ENCODE measurements around the gene CDCP1.
"Not testable (repeated sequence)": the region's sequence is repeated elsewhere in the genome, so short reads cannot be mapped to it uniquely, and the experiment has no call there.

CDCP1 gene

DNA sequence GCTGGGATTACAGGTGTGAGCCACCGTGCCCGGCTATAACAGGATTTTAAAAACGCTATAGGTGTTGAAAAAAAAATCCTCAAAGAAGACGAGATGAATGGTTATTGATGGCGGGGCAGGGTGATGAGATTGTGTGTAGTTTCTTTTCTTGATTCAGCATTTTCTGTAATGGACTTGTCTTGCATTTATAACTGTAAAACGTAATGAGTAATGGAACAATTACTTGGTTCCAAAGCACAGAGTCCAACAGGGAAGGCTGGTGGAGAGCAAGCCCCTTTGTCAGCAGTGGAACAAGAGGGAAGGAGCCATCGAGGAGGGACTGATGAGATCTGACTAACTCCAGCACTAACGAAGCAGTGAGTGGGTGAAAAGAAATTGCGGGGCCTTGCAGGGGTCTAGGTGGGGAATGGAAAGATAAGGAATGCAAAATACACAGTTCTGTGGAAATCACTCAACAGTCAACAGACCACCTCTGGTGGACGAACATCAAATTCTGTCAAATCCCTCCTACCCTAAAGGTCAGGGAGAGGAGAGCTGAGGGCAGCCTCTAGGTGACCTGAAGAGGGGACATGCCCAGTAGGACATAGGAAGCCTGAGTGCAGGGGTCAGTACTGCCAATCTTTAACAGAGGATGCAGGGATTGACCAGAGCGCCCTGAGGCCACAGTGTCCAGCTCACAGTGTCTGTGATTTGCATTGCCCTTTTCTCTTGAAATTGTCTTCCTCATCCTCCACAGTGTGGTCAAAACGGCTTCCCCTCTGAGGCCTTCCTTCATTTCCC lies 23.1 kb upstream of the CDCP1 start:
- DNase-seq = no peak

DNA sequence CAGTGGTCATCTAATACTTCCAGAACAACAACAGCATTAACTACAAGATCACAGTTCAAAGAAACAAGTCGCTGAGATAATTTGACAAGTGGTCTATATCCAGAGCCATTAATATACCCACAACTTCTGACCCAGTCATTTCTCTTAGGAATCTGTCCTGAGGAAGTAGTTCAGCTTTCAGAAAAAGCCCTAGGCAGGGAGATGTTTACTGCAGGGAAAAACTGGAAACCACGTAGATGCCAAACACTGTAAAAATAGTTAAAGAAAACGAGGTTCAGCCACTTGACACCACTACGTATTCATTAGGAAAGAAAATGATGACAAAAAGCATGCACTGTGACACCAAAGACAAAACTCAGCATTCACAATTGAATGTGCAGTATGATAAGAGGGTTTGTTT lies 22.3 kb upstream of the CDCP1 start:
- no peak for DNase-seq

DNA sequence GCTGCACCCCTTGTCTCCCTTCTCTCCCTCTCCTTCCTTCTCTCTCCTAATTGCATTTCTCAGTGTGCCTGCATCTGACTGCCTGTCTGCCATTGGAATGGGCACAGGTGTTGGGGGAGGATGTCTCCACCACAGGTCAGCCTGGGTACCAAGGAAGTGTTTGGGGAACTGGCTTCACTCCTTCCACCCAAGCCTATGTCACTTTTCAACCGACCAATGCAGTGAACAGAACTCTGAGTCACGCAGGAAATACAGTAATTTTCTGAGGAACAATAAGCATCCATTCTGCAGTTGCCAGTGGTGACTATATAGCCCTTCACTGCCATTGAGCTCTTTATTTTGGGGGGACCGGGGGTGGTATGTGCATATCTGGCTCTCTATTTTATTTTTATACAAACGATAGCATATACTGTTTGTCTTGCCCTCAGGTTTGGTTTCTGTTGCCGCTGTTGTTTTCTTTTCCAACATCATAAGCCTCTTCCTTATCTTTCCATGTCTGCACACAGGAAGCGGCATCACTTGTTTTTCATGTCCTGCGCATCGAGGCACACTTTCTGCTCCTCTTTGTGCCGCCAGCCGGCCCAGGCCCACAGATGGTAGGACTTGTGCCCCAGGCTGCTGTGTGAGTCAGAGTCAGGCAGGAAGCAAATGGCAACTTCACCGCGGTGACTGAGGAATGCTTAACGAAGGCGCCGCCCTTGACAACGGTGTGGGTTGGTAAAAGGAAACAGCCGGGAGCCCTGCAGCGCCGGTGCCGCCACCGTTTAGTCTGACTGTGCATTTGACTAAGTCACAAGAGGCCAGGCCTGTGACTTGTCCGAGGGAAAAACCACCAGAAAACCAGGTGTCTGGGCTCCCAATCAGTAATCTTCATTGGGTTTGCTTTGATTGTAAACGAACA lies 21.1 kb upstream of the CDCP1 start:
- DNase-seq = peak; percentile 89

DNA sequence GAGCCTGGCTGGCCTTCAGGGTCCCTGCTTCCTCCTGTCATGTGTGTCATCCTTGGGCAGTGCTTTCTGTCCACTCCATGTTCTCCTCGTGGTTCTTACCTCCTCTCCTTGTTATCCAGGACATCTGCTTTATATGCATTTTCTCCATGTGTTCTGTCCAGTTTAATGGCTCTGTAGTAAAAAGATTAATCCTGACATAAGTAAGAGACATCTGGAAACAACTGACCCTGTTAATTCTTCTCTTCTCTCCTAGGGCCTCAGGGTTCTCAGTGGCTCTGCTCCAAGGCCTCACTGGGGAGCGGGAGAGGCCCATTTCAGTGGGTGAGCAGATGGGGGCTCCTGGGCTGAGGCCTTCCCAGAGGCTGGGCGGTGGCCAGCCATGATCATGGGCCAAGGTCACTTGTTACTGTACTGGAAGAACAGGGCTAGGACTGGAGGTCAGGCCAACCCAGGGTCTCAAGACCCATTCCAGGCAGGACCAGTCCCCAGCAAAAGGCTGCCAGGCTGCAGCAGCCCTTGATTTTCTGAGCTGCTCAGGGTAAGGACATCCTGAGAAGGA lies 20.2 kb upstream of the CDCP1 start:
- DNase-seq = no peak

DNA sequence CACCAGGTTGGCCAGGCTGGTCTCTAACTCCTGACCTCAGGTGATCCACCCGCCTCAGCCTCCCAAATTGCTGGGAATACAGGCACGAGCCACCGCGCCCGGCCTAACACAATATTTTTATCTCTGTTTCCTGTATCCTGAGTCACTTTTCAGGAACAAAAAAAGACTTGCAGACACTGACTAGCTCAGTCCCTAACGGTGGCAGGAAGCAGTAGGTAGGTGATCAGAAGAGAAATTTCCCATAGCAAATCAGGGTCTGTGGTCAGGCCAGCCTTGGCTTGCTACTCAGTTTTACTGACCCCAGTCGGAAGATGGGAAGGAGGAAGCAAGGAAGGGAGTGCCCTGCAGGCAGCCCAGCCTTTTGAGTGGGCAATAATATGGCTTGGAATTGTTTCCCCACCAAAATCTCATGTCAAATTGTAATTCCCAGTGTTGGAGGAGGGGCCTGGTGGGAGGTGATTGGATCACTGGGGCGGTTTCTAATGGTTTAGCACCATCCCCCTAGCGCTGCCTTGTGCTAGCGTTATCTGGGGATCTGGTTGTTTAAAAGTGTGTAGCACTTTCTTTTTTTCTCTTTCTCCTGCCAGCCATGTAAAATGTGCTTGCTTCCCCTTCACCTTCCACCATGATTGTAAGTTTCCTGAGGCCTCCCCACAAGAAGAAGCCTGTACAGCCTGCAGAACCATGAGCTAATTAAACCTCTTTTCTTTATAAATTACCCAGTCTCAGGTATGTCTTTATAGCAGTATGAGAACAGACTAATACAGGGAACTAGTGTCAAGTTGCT lies 19.5 kb upstream of the CDCP1 start:
- no peak for DNase-seq

DNA sequence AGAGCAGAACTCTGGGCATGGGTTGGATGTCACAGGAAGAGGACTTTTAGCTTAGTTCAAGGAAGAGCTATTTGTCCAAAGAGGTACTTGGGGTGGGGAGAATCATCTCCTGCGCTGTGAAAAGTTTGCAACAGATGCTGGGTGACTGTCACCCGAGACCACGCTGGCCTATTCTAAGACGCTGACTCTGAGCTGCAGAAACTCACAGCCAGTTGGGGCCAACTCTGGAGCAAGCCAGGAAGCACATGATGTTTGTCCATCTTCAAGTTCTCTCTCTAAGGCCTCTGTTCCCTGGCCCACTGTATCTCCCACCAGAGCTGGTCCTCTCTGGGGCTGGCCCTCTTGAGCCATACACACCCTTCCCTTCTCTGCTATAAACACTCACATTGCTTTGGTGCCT lies 17.9 kb upstream of the CDCP1 start:
- no peak for DNase-seq

DNA sequence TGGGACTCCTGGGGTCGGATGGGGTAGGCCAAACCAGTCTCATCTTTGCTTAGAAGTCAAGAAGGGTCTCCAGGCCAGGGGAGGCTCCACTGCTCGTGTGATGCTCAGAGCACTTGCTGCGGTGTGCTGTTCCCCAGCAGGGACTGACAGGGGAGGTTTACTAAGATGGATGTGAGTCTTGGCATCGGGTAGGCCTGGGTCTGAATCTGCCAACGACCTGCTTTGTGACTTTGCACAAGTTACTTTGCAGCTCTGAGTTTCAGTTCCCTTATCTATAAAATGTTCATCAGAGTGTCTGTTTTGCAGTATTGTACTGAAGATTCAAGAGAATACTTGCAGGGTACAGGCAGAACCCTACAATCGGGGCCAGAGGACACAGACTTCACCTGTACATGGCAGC lies 17.3 kb upstream of the CDCP1 start:
- DNase-seq = no peak

DNA sequence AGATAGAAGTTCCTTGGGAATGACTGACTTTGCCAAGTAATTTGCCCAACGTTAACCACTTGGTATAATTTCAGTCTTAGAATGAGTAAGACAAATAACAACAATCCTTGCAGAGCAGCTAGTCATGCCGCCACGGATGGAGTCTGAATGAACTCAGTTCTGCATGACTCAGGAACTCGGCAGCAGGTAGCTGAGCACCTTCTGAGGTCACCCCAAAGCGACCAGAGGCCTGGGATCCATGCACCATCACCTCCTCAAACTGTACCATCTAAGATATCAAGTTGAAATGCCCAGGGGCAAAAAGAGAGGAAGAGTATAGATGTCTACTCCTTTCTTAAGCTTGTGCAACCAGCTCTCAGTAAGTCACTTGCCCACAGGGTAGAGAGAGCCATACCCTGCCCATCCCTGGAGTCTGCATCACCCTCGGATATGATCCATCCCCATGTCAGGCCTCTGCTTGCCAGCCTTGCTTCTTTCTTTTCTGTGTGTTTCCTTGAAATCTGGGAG lies 8.5 kb upstream of the CDCP1 start:
- DNase-seq = no peak

DNA sequence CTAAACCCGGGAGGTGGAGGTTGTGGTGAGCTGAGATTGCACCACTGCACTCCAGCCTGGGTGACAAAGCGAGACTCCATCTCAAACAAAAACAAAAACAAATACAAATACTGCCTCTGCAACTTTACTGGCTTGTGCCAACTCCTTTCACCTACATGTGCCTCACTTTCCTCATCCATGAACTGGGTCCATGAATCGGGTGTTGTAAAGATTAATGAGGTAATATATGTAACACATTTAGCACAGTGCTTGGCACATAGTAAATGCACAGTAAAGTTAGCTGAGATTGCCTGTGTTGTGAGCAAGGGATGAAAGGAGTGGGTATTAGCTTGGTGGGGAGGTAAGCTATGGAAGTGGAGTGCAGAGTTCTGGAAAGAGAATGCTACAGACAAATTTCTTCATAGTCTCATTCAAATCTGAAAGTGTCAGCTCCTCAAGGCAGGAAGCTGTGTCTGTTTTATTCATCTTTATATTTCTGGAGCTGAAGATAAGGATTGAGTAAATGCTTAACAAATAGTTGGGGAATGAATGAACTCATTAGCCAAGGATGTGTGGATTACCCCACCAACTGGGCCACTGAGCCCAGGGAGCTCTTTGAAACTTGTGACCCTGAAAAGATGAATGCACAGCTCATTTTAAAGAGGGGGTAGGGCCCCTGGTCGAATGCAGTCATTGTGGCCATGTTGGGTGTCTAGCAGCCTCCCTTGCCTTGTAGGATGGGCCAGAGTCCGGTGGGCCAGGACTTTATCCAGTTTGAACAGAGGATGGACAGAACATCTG lies 7.7 kb upstream of the CDCP1 start:
- DNase-seq = no peak

DNA sequence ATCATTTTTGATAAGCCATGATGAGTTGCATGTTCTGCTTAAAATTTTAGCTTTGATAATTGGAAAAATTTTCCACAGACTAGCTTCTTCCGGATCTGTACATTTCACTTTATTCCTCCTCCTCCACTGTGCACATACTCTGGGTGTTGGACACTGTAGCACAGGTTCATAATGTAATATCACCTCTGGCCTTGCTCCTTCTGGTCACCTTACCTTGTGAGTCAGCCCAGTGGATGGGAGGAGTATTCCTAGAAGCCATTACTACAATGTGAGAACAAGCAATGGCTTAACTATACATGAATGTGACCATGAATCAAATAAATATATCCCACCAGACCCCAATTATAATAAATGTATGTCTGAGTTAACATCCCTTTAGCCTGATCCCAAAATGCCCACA lies 6.1 kb upstream of the CDCP1 start:
- no peak for DNase-seq

DNA sequence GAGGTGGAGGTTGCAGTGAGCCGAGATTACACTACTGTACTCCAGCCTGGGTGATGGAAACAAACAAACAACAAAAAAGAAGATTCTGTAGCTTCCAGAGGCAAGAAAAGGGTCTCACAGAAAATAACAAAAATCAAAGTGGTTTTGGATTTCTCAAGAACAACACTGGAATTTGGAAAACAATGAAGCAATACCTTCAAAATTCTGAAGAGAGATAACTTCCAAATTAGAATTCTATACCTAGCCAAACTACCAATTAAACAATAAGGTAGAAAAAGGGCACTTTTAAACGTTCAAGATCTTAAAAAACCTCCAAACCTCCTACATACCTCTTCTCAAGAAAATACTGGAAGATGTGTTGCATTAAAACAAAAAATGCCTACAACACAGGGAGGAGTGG lies 4.9 kb upstream of the CDCP1 start:
- no peak for DNase-seq

DNA sequence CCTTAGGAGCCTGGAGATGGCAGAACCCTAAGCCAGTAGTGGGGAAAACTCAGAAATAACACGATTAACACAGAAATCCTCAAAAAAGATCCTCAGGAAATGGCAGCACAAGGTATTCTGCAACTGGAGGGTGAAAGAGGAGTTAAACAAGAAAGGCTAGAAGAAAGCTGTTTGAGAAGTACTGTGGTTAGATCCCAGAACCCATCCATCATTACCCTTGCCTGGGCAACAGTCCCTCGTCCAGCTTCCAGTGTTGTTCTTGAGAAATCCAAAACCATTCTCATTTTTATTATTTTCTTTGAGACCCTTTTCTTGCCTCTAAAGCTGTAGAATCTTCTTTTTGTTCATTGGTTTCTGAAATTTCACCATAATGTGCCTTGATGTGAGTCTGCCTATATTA lies 2.7 kb upstream of the CDCP1 start:
- no peak for DNase-seq

DNA sequence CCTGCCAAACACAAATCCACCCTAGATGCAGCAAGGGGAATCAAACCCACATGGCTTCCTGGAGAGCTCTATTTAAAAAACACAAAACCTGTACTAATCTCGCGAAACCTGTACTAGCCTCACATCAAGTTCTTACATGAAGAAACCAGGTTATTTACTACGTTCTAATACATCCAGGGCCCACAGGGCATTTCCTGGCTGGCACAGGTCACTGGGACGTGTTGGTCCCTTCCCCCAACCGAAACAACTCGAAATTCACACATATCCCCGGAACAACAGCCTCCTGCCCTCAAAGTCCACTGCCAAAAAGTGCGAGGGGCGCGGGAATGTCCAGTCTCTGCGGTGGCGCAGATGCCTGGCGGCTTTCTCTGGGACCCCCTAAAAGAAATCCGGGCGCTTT lies 955 bp downstream of the CDCP1 start:
- no peak for DNase-seq

DNA sequence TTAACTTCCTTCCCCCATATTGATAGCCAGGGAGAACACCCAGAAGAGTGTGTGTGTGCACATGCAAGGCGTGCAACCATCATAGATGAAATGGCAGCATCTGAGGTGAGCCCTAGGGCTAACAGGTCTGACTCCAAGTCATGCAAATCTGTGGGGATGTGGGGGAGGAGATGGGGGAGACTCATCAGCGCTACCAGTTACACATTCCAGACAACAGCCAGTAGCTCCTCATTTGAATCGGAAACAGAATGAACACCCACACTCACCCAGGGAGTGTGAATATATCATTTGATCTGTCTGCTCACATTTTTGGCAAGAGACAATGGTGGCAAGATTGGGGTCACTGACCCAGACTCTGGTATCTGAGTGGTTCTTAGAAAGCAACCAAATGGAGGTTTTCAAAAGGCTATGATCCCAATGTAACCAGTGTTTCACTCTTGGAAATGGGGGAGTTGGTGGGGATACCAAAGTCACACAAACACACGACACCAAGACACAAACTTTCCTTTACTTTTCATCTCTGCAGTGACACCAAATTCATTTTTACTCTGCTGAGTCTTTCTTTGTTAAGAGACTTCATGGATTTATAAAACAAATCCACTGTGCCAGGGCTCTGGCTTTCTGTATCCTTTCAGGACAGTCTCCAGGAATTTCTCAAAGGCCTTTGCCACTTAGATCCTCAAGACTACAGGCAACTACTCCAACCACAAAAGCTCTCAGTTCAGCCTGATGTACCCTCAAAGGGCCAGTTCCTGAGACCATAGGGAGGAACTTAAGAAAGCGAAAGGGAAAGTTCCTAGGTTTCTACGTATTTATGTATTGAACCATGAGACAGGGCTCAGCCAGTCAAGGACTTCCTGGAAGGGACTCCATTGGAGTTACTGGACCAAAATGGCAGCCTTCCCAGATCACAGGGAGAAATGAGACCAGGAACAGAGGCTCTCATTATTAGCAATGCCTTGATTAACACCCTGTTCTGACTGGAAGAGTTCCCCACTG lies 2.2 kb downstream of the CDCP1 start:
- no peak for DNase-seq

DNA sequence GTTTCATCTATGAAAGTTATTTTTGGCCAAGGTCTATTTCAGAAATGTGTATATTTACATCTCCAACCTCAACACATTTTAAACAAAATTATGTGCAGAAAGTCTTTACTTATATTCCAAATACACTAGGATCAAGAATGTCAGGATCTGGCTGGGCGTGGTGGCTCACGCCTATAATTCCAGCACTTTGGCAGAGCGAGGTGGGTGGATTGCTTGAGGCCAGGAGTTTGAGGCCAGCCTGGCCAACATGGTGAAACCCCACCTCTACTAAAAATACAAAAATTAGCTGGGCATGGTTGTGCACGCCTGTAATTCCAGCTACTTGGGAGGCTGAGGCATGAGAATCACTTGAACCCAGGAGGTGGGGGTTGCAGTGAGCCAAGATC lies 5.4 kb downstream of the CDCP1 start:
- not testable (repeated sequence) for DNase-seq

DNA sequence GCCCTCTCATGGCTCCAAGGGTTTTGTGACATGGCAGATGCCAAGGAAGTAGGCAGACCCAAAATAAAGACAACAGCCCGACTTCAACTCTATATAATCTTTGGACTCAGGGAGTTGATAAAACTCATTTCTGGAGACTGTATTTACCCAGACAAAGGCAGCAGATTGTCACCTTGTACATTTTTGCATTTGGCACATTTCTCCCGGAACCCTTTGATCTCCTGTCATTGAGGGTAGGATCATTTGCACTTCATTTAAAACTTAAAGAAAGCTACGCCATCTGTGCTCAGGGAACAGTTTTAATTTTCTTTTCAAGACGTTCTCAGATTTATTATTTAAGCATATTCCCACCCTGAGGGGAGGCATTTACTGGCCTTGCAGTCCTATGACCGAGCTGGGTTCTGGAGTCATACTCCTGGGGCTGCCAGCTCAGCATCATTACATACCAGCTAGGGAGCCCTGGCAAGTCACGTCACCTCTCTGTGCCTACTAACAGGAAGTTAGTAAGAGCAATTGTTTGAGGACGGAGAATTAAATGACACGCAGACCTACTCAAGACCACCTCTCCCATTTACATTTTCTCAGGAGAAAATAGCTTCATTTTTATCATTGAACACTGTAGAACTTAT lies 5.9 kb downstream of the CDCP1 start:
- DNase-seq = no peak

DNA sequence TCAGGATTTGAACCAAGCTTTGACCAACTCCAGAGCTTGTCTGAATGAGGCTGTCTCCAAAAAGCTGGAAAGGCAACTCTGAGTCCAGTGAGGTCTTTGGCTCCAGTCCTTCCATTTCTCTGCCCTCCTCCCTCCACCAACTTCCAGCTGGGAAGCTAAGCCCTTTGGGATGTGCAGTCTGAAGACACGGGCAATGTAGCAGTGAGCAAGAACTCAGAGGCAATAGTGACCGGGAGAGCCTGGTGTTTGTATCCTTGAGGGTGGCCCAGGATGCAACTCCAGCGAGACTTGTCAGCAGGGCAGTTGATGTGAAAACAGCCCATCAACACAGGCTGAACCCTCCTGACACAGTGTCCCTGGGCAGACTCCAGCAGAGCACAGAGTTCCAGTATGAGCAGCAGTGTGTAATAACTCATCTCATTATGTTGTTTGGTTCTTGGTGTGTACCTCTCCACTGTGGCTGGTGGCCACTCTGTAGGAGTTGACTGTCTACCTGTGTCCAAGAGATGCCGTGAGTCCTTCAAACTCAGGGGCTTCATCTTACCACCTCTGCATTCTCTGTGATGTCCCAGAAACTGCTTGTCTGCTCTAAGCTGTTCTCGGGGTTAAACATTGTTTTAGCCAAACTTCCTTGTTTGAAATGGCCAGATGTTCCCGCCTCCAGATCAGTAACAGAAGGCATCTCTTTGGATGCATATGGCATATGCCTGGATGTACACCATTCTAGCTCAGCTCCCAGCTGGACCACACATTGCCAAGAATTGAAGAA lies 6.6 kb downstream of the CDCP1 start:
- no peak for DNase-seq

DNA sequence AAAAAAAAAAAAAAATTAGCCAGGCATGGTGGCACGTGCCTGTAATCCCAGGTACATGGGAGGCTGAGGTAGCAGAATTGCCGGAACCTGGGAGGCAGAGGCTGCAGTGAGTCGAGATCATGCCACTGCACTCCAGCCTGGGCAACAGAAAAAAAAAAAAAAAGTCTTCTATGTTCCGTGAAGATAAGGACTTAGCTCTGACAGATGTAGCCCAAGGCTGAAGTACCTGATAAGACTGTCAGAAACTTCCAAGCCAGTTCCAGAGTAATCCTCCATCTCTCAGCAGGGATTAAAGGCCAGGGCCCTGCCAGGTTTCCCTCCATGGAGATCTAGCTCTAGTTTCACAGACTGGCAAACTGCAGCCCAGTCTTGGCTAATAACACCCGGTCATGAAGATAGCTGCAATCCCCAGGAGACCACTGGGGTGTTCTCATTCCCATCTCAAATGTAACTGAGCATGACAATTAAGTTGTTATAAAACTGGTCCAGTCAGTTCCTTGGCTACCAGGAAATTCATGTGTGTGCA lies 8.5 kb downstream of the CDCP1 start:
- DNase-seq = no peak

DNA sequence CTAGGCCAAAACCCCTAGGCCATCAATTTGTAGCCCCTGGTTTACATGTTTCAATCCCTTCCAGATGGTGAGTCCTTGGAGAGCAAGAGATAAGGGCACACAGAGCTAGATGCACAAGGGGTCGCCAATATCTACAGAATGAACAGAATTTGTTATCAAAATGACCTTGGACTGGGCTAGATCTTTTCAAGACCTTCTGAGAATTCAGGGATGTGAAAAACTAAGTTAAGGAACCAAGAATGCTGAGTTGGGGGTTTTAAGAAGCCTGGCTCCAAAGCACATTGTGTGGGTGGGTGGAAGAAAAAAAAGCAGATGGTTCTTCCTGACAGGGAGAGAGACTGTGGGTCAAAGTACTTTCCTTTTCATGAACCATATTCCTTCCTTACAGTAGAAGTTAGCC lies 10.2 kb downstream of the CDCP1 start:
- no peak for DNase-seq
